Measurements from ENCODE around the gene TK1.

Gene TK1

GRCh38 chr17:78146881-78147280 lies 40.0 kb downstream of the TK1 start:
- H3K4me3 ChIP-seq (ENCODE audit: low read depth, low read length): no peak overlapping the region
- no peak for TF ChIP-seq CTCF (IDR thresholded peaks at IDR 0.05; ENCODE audit: borderline replicate concordance, insufficient read depth, low read depth, low read length)

- no peak for TF ChIP-seq CTCF (IDR thresholded peaks at IDR 0.05; ENCODE audit: borderline replicate concordance, insufficient read depth, low read depth, low read length)
- H3K4me3 ChIP-seq (ENCODE audit: low read depth, low read length): no peak overlapping the region
These were observed 40.4 kb downstream of the TK1 start for GRCh38 chr17:78146471-78146869.

- TF ChIP-seq CTCF (IDR thresholded peaks at IDR 0.05; ENCODE audit: borderline replicate concordance, insufficient read depth, low read depth, low read length): no peak
- H3K4me3 ChIP-seq (ENCODE audit: low read depth, low read length): no peak overlapping the region
These were observed 41.9 kb downstream of the TK1 start for GRCh38 chr17:78144736-78145641.

- H3K4me3 ChIP-seq (ENCODE audit: low read depth, low read length): no peak overlapping the region
- TF ChIP-seq CTCF (IDR thresholded peaks at IDR 0.05; ENCODE audit: borderline replicate concordance, insufficient read depth, low read depth, low read length): no peak
These were observed 42.6 kb downstream of the TK1 start for GRCh38 chr17:78144147-78144719.

GRCh38 chr17:78143214-78144146 lies 43.4 kb downstream of the TK1 start:
- H3K4me3 ChIP-seq (ENCODE audit: low read depth, low read length): no peak overlapping the region
- TF ChIP-seq CTCF (IDR thresholded peaks at IDR 0.05; ENCODE audit: borderline replicate concordance, insufficient read depth, low read depth, low read length): no peak

- TF ChIP-seq CTCF (IDR thresholded peaks at IDR 0.05; ENCODE audit: borderline replicate concordance, insufficient read depth, low read depth, low read length): no peak
- H3K4me3 ChIP-seq (ENCODE audit: low read depth, low read length): no peak overlapping the region
These were observed 44.6 kb downstream of the TK1 start for GRCh38 chr17:78142119-78142861.
